Measurements from ENCODE around the gene TSHZ1.

GRCh38 chr18:75277610-75277928, 67.0 kb downstream of the TSHZ1 start:
- no peak for TF ChIP-seq CTCF (IDR thresholded peaks at IDR 0.05; ENCODE audit: low read depth, low read length)
- no peak for TF ChIP-seq EZH2phosphoT487 (IDR thresholded peaks at IDR 0.05; ENCODE audit: low read depth)

Measured in OCI-LY3 (cell line).